ENCODE results near the gene KHDC1L.

The KHDC1L gene

GRCh38 chr6:73231986-73232391, 6.7 kb upstream of the KHDC1L start:
- no peak for TF ChIP-seq CTCF (IDR thresholded peaks at IDR 0.05; ENCODE audit: extremely low read depth, missing control alignments)
- DNase-seq (ENCODE audit: low spot score), result no peak

- no peak for TF ChIP-seq CTCF (IDR thresholded peaks at IDR 0.05; ENCODE audit: extremely low read depth, missing control alignments)
- no peak for DNase-seq (ENCODE audit: low spot score)
These were observed 2.4 kb upstream of the KHDC1L start for GRCh38 chr6:73227606-73228255.

DNA sequence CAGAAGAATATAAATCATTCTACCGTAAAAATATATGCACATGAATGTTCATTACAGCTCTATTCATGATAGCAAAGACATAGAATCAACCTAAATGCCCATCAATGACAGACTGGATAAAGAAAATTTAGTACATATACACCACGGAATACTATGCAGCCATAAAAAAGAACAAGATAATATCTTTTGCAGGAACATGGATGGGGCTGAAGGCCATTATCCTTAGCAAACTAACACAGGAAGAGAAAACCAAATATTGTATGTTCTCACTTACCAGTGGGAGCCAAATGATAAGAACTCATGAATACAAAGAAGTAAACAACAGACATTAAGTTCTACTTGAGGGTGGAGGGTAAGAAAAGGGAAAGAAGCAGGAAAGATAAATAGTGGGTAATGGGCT, 8.4 kb downstream of the KHDC1L start:
- TF ChIP-seq CTCF (IDR thresholded peaks at IDR 0.05; ENCODE audit: extremely low read depth, missing control alignments), result no peak
- DNase-seq (ENCODE audit: low spot score), result no peak

GRCh38 chr6:73209117-73209516, 16.2 kb downstream of the KHDC1L start:
- no peak for DNase-seq (ENCODE audit: low spot score)
- no peak for TF ChIP-seq CTCF (IDR thresholded peaks at IDR 0.05; ENCODE audit: extremely low read depth, missing control alignments)

DNA sequence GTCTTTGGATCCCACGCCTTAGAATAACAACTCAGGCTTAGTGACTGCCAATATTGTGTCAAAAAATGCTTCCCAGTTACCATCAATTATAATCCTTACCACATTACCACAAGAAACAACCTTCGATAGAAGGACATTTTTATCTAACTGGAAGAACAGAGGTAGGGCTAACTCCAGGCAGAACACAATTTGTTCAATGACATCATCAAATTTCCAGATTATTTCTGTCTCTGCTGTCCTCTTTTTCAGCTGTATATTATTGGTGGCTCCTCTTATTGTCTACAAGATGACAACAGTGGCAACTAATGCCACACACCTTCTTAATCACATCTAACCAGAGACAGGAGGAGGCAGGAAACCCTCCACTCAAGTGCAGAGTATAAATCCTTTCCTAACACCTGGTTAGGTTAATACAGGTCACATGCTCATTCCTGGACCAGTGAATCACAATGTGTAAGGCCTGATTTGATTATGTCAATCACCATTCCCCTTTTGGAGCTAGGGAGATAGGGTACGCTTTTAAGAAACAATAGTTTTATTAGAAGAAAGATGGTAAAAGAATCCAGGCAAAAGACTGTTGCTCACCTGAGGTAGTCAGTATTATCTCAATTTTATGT, 18.0 kb downstream of the KHDC1L start:
- no peak for DNase-seq (ENCODE audit: low spot score)
- TF ChIP-seq CTCF (IDR thresholded peaks at IDR 0.05; ENCODE audit: extremely low read depth, missing control alignments), result no peak

DNA sequence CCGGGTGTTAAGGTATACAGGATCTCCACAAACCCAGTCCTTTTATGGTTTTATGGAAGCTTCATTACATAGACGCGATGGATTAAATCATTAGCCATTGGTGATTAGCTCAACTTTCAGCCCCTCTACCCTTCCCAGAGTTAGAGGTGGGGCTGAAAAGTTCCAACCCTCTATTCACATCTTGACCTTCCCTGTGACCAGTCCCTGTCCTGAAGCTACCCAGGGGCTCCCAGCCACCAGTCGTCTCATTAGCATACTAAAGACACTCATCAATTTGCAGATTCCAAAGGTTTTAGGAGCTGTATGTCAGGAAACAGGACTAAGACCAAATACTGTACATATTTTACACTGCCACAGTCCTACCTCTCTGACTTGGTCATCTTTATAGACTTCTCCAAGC, 21.0 kb downstream of the KHDC1L start:
- no peak for DNase-seq (ENCODE audit: low spot score)
- TF ChIP-seq CTCF (IDR thresholded peaks at IDR 0.05; ENCODE audit: extremely low read depth, missing control alignments), result no peak

DNA sequence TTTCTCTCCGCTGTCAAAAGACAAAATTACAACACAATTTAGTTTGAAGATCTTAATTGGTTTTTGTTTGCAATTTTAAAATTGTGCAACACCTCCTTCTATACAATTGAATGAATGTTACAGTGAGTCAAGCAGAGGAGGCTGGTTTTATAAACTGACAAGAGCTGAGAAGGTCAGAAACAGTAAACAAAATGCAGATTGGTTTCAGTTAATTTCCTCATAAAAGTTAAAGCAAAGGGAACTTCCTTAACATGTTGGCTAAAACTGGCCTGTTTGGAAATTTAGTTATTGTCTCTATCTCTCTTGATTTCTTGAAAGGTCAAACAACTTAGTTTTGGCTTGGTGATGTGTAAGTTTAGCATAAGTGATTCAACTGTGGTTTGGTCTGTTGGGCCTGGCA, 22.2 kb downstream of the KHDC1L start:
- TF ChIP-seq CTCF (IDR thresholded peaks at IDR 0.05; ENCODE audit: extremely low read depth, missing control alignments), result no peak
- no peak for DNase-seq (ENCODE audit: low spot score)

All from GM20000 (cell line).